LoVo (cell line): ENCODE results near the gene CCDC186.

ENCODE experiments used
- DNase-seq: peaks from one replicate; pipeline ENCODE4 v3.0.0-alpha.2; 2016; ENCODE audit warnings: low spot score

CCDC186 gene

GRCh38 chr10:114173921-114174694 is at the start of gene CCDC186:
TSS of gene CCDC186 (minus strand) at chr10:114174203. CDS start at chr10:114163268, 10,935 bp downstream.
- DNase-seq = peak; percentile 97

- no peak for DNase-seq
Observed at GRCh38 chr10:114223066-114223465, 49.1 kb upstream of the CCDC186 start.

- no peak for DNase-seq
Observed at GRCh38 chr10:114221235-114221634, 47.2 kb upstream of the CCDC186 start.

- DNase-seq = no peak
Observed at GRCh38 chr10:114220281-114220680, 46.3 kb upstream of the CCDC186 start.

GRCh38 chr10:114215033-114215432 is 41.0 kb upstream of the CCDC186 start:
- DNase-seq = no peak

GRCh38 chr10:114212153-114212552 is 38.1 kb upstream of the CCDC186 start:
- DNase-seq = no peak

- DNase-seq = no peak
Observed at GRCh38 chr10:114208351-114208750, 34.3 kb upstream of the CCDC186 start.

- no peak for DNase-seq
Observed at GRCh38 chr10:114207349-114207748, 33.3 kb upstream of the CCDC186 start.

- DNase-seq = peak; percentile 44
Observed at GRCh38 chr10:114206902-114207301, 32.9 kb upstream of the CCDC186 start.

GRCh38 chr10:114202812-114203211 is 28.8 kb upstream of the CCDC186 start:
- DNase-seq = no peak

GRCh38 chr10:114199239-114199638 is 25.2 kb upstream of the CCDC186 start:
- DNase-seq = no peak

GRCh38 chr10:114195079-114195478 is 21.1 kb upstream of the CCDC186 start:
- peak; percentile 61 for DNase-seq

GRCh38 chr10:114189700-114190099 is 15.7 kb upstream of the CCDC186 start:
- DNase-seq = no peak

GRCh38 chr10:114188900-114189299 is 14.9 kb upstream of the CCDC186 start:
- DNase-seq = no peak

- DNase-seq = no peak
Observed at GRCh38 chr10:114188001-114188400, 14.0 kb upstream of the CCDC186 start.

GRCh38 chr10:114184276-114184675 is 10.3 kb upstream of the CCDC186 start:
- DNase-seq = no peak

GRCh38 chr10:114183563-114183962 is 9.6 kb upstream of the CCDC186 start:
- DNase-seq = no peak

- DNase-seq = peak; percentile 42
Observed at GRCh38 chr10:114181971-114182370, 8.0 kb upstream of the CCDC186 start.

GRCh38 chr10:114180937-114181336 is 6.9 kb upstream of the CCDC186 start:
- DNase-seq = no peak

- DNase-seq = no peak
Observed at GRCh38 chr10:114179747-114180146, 5.7 kb upstream of the CCDC186 start.

- DNase-seq = no peak
Observed at GRCh38 chr10:114179148-114179547, 5.1 kb upstream of the CCDC186 start, which contains the start of gene TDRD1. TSS of gene TDRD1 (plus strand) at chr10:114179353. CDS start at chr10:114187832, 8,479 bp downstream.

GRCh38 chr10:114176511-114176910 is 2.5 kb upstream of the CCDC186 start:
- no peak for DNase-seq

GRCh38 chr10:114175667-114176066 is 1.7 kb upstream of the CCDC186 start:
- DNase-seq = no peak

- DNase-seq = no peak
Observed at GRCh38 chr10:114174695-114175188, 739 bp upstream of the CCDC186 start.
